GM23338 (cell line): ENCODE data around the gene PACS1. TPM values are rescaled to one million over a fixed set of nuclear protein-coding genes. Genes with fewer than 3 reads are reported as not detected.

ENCODE experiments used
- ATAC-seq: fragments of 200-7000 bp; cut with Tn5 transposase; 3 replicates; pipeline ENCODE4 v1.9.1; 2020
- DNase-seq: peaks from one replicate; pipeline ENCODE4 v3.0.0-alpha.2; 2015; ENCODE audit warnings: low spot score
- H2AFZ ChIP-seq: fragments of 200-600 bp; sonication (generic); 2 replicates; pipeline ENCODE4 v1.8.0; 2016; ENCODE audit warnings: antibody characterized with exemption, mild to moderate bottlenecking, moderate library complexity
- H3F3A ChIP-seq: fragments of 200-600 bp; sonication (generic); replicated peaks from 2 replicates; pipeline ENCODE4 v1.8.0; 2017; ENCODE audit warnings: antibody characterized with exemption, mixed run types, low read depth
- H3K27ac ChIP-seq: fragments of 200-600 bp; sonication (generic); 2 replicates; pipeline ENCODE4 v1.6.1; 2016; ENCODE audit warnings: low read depth
- H3K27me3 ChIP-seq: fragments of 200-600 bp; sonication (generic); 2 replicates; pipeline ENCODE4 v1.8.0; 2016; ENCODE audit warnings: mild to moderate bottlenecking, mixed run types, moderate library complexity; ENCODE audit not compliant: insufficient read depth
- H3K36me3 ChIP-seq: fragments of 200-600 bp; sonication (generic); 2 replicates; pipeline ENCODE4 v1.8.0; 2016; ENCODE audit warnings: mild to moderate bottlenecking; ENCODE audit not compliant: insufficient read depth
- H3K4me1 ChIP-seq: fragments of 200-600 bp; sonication (generic); 2 replicates; pipeline ENCODE4 v1.8.0; 2016; ENCODE audit warnings: mild to moderate bottlenecking, moderate library complexity; ENCODE audit not compliant: insufficient read depth
- H3K4me2 ChIP-seq: fragments of 200-600 bp; sonication (generic); 2 replicates; pipeline ENCODE4 v1.7.1; 2017; ENCODE audit warnings: mixed run types
- H3K4me3 ChIP-seq: fragments of 200-600 bp; sonication (generic); 2 replicates; pipeline ENCODE4 v1.6.1; 2016; ENCODE audit warnings: mixed run types
- H3K79me2 ChIP-seq: fragments of 200-600 bp; sonication (generic); replicated peaks from 2 replicates; pipeline ENCODE4 v1.8.0; 2017; ENCODE audit warnings: mild to moderate bottlenecking; ENCODE audit not compliant: insufficient read depth
- H3K9me2 ChIP-seq: fragments of 200-600 bp; sonication (generic); 2 replicates; pipeline ENCODE4 v1.8.0; 2017; ENCODE audit not compliant: insufficient read depth
- H4K20me1 ChIP-seq: fragments of 200-600 bp; sonication (generic); replicated peaks from 2 replicates; pipeline ENCODE4 v1.8.0; 2017; ENCODE audit warnings: mild to moderate bottlenecking; ENCODE audit not compliant: insufficient read depth
- H3K27ac Mint-ChIP-seq: 2 replicates; pipeline ENCODE4 v1.8.0; 2020; ENCODE audit warnings: inconsistent platforms, mild to moderate bottlenecking, moderate library complexity, mixed read lengths
- H3K27me3 Mint-ChIP-seq: 3 replicates; pipeline ENCODE4 v1.8.0; 2022; ENCODE audit warnings: low read depth, mild to moderate bottlenecking, moderate library complexity, mixed read lengths, inconsistent platforms; ENCODE audit not compliant: insufficient read depth, poor library complexity
- H3K36me3 Mint-ChIP-seq: 3 replicates; pipeline ENCODE4 v1.8.0; 2021; ENCODE audit warnings: low read depth, mild to moderate bottlenecking, inconsistent platforms, moderate library complexity, mixed read lengths
- H3K4me1 Mint-ChIP-seq: 3 replicates; pipeline ENCODE4 v1.8.0; 2020; ENCODE audit warnings: mild to moderate bottlenecking, inconsistent platforms, mixed read lengths
- H3K4me3 Mint-ChIP-seq: 3 replicates; pipeline ENCODE4 v1.8.0; 2021; ENCODE audit warnings: moderate library complexity, mild to moderate bottlenecking, inconsistent platforms, mixed read lengths
- H3K9me3 Mint-ChIP-seq: 3 replicates; pipeline ENCODE4 v1.8.0; 2020; ENCODE audit warnings: moderate library complexity, mild to moderate bottlenecking, inconsistent platforms, mixed read lengths
- CREB1 ChIP-seq: fragments of 250-450 bp; sonication (Bioruptor Pico); IDR thresholded peaks from 2 replicates; pipeline ENCODE4 v1.5.0; 2020; ENCODE audit warnings: low read depth, mild to moderate bottlenecking, moderate library complexity
- EZH2phosphoT487 ChIP-seq: fragments of 200-600 bp; sonication (generic); IDR thresholded peaks from one replicate; pipeline ENCODE4 v1.8.1; 2018; ENCODE audit warnings: antibody characterized with exemption; ENCODE audit not compliant: unreplicated experiment
- NANOG ChIP-seq: IDR thresholded peaks from 2 replicates; pipeline ENCODE4 v1.6.1; 2016; ENCODE audit warnings: antibody characterized with exemption, borderline replicate concordance
- STAT1 ChIP-seq: IDR thresholded peaks from one replicate; pipeline ENCODE4 v1.6.1; 2016; ENCODE audit warnings: antibody characterized with exemption; ENCODE audit not compliant: unreplicated experiment
- ZNF114 ChIP-seq: fragments of 250-450 bp; sonication (Bioruptor Pico); IDR thresholded peaks from 2 replicates; pipeline ENCODE4 v1.5.0; 2020; ENCODE audit warnings: mild to moderate bottlenecking, moderate library complexity
- ZNF331 ChIP-seq: fragments of 250-450 bp; sonication (Bioruptor Pico); IDR thresholded peaks from 2 replicates; pipeline ENCODE4 v1.5.0; 2020; ENCODE audit warnings: low read depth, mild to moderate bottlenecking, moderate library complexity
- ZNF462 ChIP-seq: fragments of 250-450 bp; sonication (Bioruptor Pico); IDR thresholded peaks from 2 replicates; pipeline ENCODE4 v1.5.0; 2020; ENCODE audit warnings: mild to moderate bottlenecking, moderate library complexity
- polyA plus RNA-seq: library from polyadenylated mRNA; unstranded; fragments of >200 nt; fragmentation: Nextera tagmentation; extraction: Ambion mirVana; gene quantifications from 2 replicates; pipeline ENCODE4 v1.2.1, GENCODE V29; 2016
- total RNA-seq: library from RNA; depleted of rRNA; stranded (reverse); fragments of >200 nt; shearing (Covaris generic); gene quantifications from 2 replicates; pipeline ENCODE4 v1.2.3, GENCODE V29; 2014
- TF ChIP-seq, protein P1 (sequence below), 2 experiments: fragments of 200-600 bp in 1 of 2; sonication (generic) in 1 of 2; conservative IDR thresholded peaks; 2 replicates each; pipeline versions ENCODE4 v1.5.1 to v1.6.1; 2016 to 2017; ENCODE audit warnings: antibody characterized with exemption in 2 of 2, low read depth in 2 of 2, mild to moderate bottlenecking in 2 of 2, moderate library complexity in 1 of 2
- TF ChIP-seq, protein P2 (sequence below): IDR thresholded peaks from one replicate; pipeline ENCODE4 v1.6.1; 2018; ENCODE audit warnings: antibody characterized with exemption; ENCODE audit not compliant: unreplicated experiment

PACS1 gene
- total and polyA plus RNA-seq, 2 experiments from 2014 or later: 8.0 to 37.5 TPM

GRCh38 chr11:66286699-66287098 is 216.6 kb downstream of the PACS1 start:
- no peak overlapping the region for H2AFZ ChIP-seq
- TF ChIP-seq ZNF331 (CRISPR knock-in tag): no peak
- no peak for TF ChIP-seq EZH2phosphoT487
- TF ChIP-seq ZNF114 (CRISPR knock-in tag): no peak

GRCh38 chr11:66287211-66287888 is 217.3 kb downstream of the PACS1 start:
- ATAC-seq (no peak), DNase-seq (no peak)
- Histone ChIP-seq H4K20me1 (no peaks in the 10 kb centered on the region; the same call in none of the 2 replicates), H2AFZ (no peak overlapping the region), H3K4me2 (peak overlapping the region; percentile 95; the same call in 1 of the 2 replicates), H3K4me3 (no peak overlapping the region), H3F3A (peaks cover 25% of the 10 kb centered on the region; the same call in 1 of the 2 replicates), H3K79me2 (peaks cover 9% of the 10 kb centered on the region), H3K36me3 (no peaks in the 10 kb centered on the region; the same call in 1 of the 2 replicates), H3K27ac (no peak overlapping the region), H3K4me1 (peaks cover 28% of the 10 kb centered on the region), H3K9me2 (no peaks in the 10 kb centered on the region), H3K27me3 (peaks cover 22% of the 10 kb centered on the region)
- Mint-ChIP-seq H3K4me1 (peaks cover 23% of the 10 kb centered on the region), H3K27me3 (peaks cover 35% of the 10 kb centered on the region), H3K9me3 (peaks cover 2% of the 10 kb centered on the region; the same call in 1 of the 3 replicates), H3K27ac (no peak overlapping the region), H3K36me3 (no peaks in the 10 kb centered on the region), H3K4me3 (peak overlapping the region; percentile 94)
- TF ChIP-seq CREB1 (CRISPR knock-in tag): no peak
- TF ChIP-seq, protein P1, sequence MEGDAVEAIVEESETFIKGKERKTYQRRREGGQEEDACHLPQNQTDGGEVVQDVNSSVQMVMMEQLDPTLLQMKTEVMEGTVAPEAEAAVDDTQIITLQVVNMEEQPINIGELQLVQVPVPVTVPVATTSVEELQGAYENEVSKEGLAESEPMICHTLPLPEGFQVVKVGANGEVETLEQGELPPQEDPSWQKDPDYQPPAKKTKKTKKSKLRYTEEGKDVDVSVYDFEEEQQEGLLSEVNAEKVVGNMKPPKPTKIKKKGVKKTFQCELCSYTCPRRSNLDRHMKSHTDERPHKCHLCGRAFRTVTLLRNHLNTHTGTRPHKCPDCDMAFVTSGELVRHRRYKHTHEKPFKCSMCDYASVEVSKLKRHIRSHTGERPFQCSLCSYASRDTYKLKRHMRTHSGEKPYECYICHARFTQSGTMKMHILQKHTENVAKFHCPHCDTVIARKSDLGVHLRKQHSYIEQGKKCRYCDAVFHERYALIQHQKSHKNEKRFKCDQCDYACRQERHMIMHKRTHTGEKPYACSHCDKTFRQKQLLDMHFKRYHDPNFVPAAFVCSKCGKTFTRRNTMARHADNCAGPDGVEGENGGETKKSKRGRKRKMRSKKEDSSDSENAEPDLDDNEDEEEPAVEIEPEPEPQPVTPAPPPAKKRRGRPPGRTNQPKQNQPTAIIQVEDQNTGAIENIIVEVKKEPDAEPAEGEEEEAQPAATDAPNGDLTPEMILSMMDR (conservative IDR thresholded peaks at IDR 0.05; ENCODE audit: low read depth in 2 of 2): no peak
- no peak for TF ChIP-seq STAT1
- no peak for TF ChIP-seq ZNF331 (CRISPR knock-in tag)
- TF ChIP-seq NANOG: no peak
- TF ChIP-seq ZNF462 (CRISPR knock-in tag): no peak
- TF ChIP-seq, protein P2, sequence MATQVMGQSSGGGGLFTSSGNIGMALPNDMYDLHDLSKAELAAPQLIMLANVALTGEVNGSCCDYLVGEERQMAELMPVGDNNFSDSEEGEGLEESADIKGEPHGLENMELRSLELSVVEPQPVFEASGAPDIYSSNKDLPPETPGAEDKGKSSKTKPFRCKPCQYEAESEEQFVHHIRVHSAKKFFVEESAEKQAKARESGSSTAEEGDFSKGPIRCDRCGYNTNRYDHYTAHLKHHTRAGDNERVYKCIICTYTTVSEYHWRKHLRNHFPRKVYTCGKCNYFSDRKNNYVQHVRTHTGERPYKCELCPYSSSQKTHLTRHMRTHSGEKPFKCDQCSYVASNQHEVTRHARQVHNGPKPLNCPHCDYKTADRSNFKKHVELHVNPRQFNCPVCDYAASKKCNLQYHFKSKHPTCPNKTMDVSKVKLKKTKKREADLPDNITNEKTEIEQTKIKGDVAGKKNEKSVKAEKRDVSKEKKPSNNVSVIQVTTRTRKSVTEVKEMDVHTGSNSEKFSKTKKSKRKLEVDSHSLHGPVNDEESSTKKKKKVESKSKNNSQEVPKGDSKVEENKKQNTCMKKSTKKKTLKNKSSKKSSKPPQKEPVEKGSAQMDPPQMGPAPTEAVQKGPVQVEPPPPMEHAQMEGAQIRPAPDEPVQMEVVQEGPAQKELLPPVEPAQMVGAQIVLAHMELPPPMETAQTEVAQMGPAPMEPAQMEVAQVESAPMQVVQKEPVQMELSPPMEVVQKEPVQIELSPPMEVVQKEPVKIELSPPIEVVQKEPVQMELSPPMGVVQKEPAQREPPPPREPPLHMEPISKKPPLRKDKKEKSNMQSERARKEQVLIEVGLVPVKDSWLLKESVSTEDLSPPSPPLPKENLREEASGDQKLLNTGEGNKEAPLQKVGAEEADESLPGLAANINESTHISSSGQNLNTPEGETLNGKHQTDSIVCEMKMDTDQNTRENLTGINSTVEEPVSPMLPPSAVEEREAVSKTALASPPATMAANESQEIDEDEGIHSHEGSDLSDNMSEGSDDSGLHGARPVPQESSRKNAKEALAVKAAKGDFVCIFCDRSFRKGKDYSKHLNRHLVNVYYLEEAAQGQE: no peak

More at GRCh38 chr11:66286699-66287098, 216.6 kb downstream of the PACS1 start:
- Histone ChIP-seq H4K20me1 (no peaks in the 10 kb centered on the region; the same call in none of the 2 replicates), H3K9me2 (no peaks in the 10 kb centered on the region), H3K79me2 (peaks cover 9% of the 10 kb centered on the region), H3K4me3 (no peak overlapping the region), H3K27ac (no peak overlapping the region), H3K36me3 (no peaks in the 10 kb centered on the region; the same call in 1 of the 2 replicates), H3F3A (peaks cover 25% of the 10 kb centered on the region; the same call in 1 of the 2 replicates), H3K27me3 (peaks cover 16% of the 10 kb centered on the region), H3K4me1 (peaks cover 28% of the 10 kb centered on the region), H3K4me2 (no peak overlapping the region)
- no peak for DNase-seq
- Mint-ChIP-seq H3K27ac (no peak overlapping the region), H3K4me3 (peak overlapping the region; percentile 21; the same call in 1 of the 3 replicates), H3K9me3 (peaks cover 2% of the 10 kb centered on the region; the same call in 1 of the 3 replicates), H3K36me3 (no peaks in the 10 kb centered on the region), H3K27me3 (peaks cover 35% of the 10 kb centered on the region), H3K4me1 (peaks cover 27% of the 10 kb centered on the region)
- no peak for ATAC-seq
